Measurements from ENCODE around the gene ZNF831.

DNA sequence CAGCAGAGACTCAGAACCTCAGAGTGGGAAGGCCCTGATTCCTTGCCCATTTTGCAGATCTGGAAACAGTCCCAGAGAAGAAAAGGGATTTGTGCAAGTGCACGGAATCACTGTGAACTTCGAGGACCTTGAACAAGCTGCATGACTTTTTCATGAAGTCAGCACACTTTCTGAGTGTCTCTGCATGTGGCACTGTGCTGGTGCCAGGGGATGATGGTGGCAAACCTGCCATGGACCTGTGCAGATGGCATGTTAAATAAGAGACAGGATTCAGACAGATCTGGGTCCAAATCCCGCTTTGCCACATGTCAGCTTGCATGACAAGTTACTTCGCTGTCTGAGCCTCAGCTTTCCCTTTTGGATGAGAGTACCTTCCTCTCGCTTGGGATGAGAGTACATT lies 26.8 kb downstream of the ZNF831 start:
- TF ChIP-seq, protein P1, sequence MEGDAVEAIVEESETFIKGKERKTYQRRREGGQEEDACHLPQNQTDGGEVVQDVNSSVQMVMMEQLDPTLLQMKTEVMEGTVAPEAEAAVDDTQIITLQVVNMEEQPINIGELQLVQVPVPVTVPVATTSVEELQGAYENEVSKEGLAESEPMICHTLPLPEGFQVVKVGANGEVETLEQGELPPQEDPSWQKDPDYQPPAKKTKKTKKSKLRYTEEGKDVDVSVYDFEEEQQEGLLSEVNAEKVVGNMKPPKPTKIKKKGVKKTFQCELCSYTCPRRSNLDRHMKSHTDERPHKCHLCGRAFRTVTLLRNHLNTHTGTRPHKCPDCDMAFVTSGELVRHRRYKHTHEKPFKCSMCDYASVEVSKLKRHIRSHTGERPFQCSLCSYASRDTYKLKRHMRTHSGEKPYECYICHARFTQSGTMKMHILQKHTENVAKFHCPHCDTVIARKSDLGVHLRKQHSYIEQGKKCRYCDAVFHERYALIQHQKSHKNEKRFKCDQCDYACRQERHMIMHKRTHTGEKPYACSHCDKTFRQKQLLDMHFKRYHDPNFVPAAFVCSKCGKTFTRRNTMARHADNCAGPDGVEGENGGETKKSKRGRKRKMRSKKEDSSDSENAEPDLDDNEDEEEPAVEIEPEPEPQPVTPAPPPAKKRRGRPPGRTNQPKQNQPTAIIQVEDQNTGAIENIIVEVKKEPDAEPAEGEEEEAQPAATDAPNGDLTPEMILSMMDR (IDR thresholded peaks at IDR 0.05; ENCODE audit: insufficient read depth, low read depth, low read length) = no peak
- TF ChIP-seq EZH2 (IDR thresholded peaks at IDR 0.05; ENCODE audit: insufficient read depth, low read length) = no peak

Measured in astrocyte (in vitro differentiated cells and primary cell).